IMR-90 (cell line): ENCODE results near the gene ATP6V0C. TPM values are rescaled to one million over a fixed set of nuclear protein-coding genes. Genes with fewer than 3 reads are reported as not detected.

ENCODE experiments used
- ATAC-seq: fragments of 200-7000 bp; cut with Tn5 transposase; 2 replicates; pipeline ENCODE4 v1.9.1; 2020; ENCODE audit warnings: low read depth, mild to moderate bottlenecking, moderate library complexity
- BruUV-seq: library from RNA; stranded (reverse); fragments of 400-500 nt; replicated peaks from 2 replicates; lab custom pipeline; 2021; lab: Mats Ljungman, UMichigan
- CTCF ChIA-PET: fragments of 300-600 bp; formaldehyde crosslinking; extraction: SDS; loops from one replicate; lab custom pipeline; 2021; ENCODE audit warnings: antibody characterized with exemption; lab: Yijun Ruan, JAX
- POLR2A ChIA-PET: fragments of 300-600 bp; sonication (Branson Sonifier 250); formaldehyde crosslinking; loops from one replicate; lab custom pipeline; 2022; ENCODE audit warnings: antibody characterized with exemption; ENCODE audit not compliant: unreplicated experiment; lab: Charles Lee
- DNase-seq: peaks from one replicate; pipeline ENCODE4 v3.0.0; 2013
- H2AFZ ChIP-seq: replicated peaks from 2 replicates; pipeline ENCODE3; 2013; ENCODE audit warnings: low read length, mild to moderate bottlenecking; ENCODE audit not compliant: poor library complexity
- H2AK5ac ChIP-seq: 2 replicates; pipeline ENCODE4 v1.6.1; 2013; ENCODE audit warnings: low read depth, low read length, inconsistent platforms
- H2AK9ac ChIP-seq: replicated peaks from 2 replicates; pipeline ENCODE3; 2013; ENCODE audit warnings: mild to moderate bottlenecking, low read depth, low read length, moderate library complexity; ENCODE audit not compliant: poor library complexity
- H2BK120ac ChIP-seq: 2 replicates; pipeline ENCODE4 v1.6.1; 2013; ENCODE audit warnings: low read depth, low read length, inconsistent platforms
- H2BK15ac ChIP-seq: 3 replicates; pipeline ENCODE4 v1.6.1; 2013; ENCODE audit warnings: low read depth, low read length, inconsistent platforms
- H2BK20ac ChIP-seq: 2 replicates; pipeline ENCODE4 v1.6.1; 2013; ENCODE audit warnings: low read depth, mild to moderate bottlenecking, inconsistent platforms, low read length, moderate library complexity
- H2BK5ac ChIP-seq: 2 replicates; pipeline ENCODE4 v1.6.1; 2013; ENCODE audit warnings: mild to moderate bottlenecking, low read depth, low read length, inconsistent platforms; ENCODE audit not compliant: poor library complexity, severe bottlenecking
- H3K14ac ChIP-seq: replicated peaks from 2 replicates; pipeline ENCODE4 v1.6.1; 2013; ENCODE audit warnings: low read depth, low read length, inconsistent platforms
- H3K18ac ChIP-seq: 2 replicates; pipeline ENCODE4 v1.6.1; 2013; ENCODE audit warnings: low read depth, low read length, control low read depth
- H3K23ac ChIP-seq: 2 replicates; pipeline ENCODE4 v1.6.1; 2013; ENCODE audit warnings: low read depth, low read length, inconsistent platforms
- H3K27ac ChIP-seq: 2 replicates; pipeline ENCODE4 v1.5.1; 2013; ENCODE audit warnings: mild to moderate bottlenecking, control low read depth, low read length; ENCODE audit not compliant: insufficient read depth
- H3K27me3 ChIP-seq: 2 replicates; pipeline ENCODE4 v1.6.1; 2013; ENCODE audit warnings: low read length; ENCODE audit not compliant: control insufficient read depth, insufficient read depth
- H3K36me3 ChIP-seq: 2 replicates; pipeline ENCODE4 v1.6.1; 2013; ENCODE audit warnings: low read length, mixed read lengths; ENCODE audit not compliant: control insufficient read depth, insufficient read depth
- H3K4ac ChIP-seq: 2 replicates; pipeline ENCODE4 v1.6.1; 2013; ENCODE audit warnings: low read depth, low read length, inconsistent platforms
- H3K4me1 ChIP-seq: 2 replicates; pipeline ENCODE4 v1.6.1; 2013; ENCODE audit warnings: low read length, mixed read lengths; ENCODE audit not compliant: control insufficient read depth, insufficient read depth
- H3K4me2 ChIP-seq: 2 replicates; pipeline ENCODE4 v1.6.1; 2013; ENCODE audit warnings: low read depth, mild to moderate bottlenecking, control low read depth, low read length, moderate library complexity
- H3K4me3 ChIP-seq: 2 replicates; pipeline ENCODE4 v1.5.1; 2013; ENCODE audit warnings: low read depth, mild to moderate bottlenecking, control low read depth, low read length, moderate library complexity; ENCODE audit not compliant: insufficient read depth
- H3K56ac ChIP-seq: 2 replicates; pipeline ENCODE4 v1.6.1; 2013; ENCODE audit warnings: low read length, inconsistent platforms; ENCODE audit not compliant: insufficient read depth; ENCODE audit errors: extremely low read depth
- H3K79me1 ChIP-seq, 2 experiments: 2 replicates each; pipeline ENCODE4 v1.6.1; 2013; ENCODE audit warnings: low read length in 2 of 2, inconsistent platforms in 1 of 2, low read depth in 1 of 2
- H3K9ac ChIP-seq: 2 replicates; pipeline ENCODE4 v1.6.1; 2013; ENCODE audit warnings: low read depth, low read length, control low read depth
- H3K9me1 ChIP-seq: 2 replicates; pipeline ENCODE4 v1.6.1; 2013; ENCODE audit warnings: low read length, inconsistent platforms; ENCODE audit not compliant: insufficient read depth
- H3K9me3 ChIP-seq: 2 replicates; pipeline ENCODE4 v1.6.1; 2013; ENCODE audit warnings: low read length; ENCODE audit not compliant: control insufficient read depth, insufficient read depth
- H4K20me1 ChIP-seq: 2 replicates; pipeline ENCODE4 v1.6.1; 2013; ENCODE audit warnings: low read length, inconsistent platforms; ENCODE audit not compliant: insufficient read depth
- H4K5ac ChIP-seq: 2 replicates; pipeline ENCODE4 v1.6.1; 2013; ENCODE audit warnings: mild to moderate bottlenecking, low read depth, low read length, control low read depth
- H4K8ac ChIP-seq, 2 experiments: 2 replicates each; pipeline ENCODE4 v1.6.1; 2013; ENCODE audit warnings: low read depth in 2 of 2, low read length in 2 of 2, control low read depth in 1 of 2, inconsistent platforms in 1 of 2
- H4K91ac ChIP-seq: 2 replicates; pipeline ENCODE4 v1.6.1; 2013; ENCODE audit warnings: low read depth, low read length, inconsistent platforms; ENCODE audit not compliant: insufficient read depth
- CEBPB ChIP-seq: IDR thresholded peaks from 2 replicates; pipeline ENCODE4 v1.6.1; 2012; ENCODE audit warnings: low read depth, low read length, improper control_type of control experiment
- MAZ ChIP-seq: IDR thresholded peaks from 2 replicates; pipeline ENCODE4 v1.6.1; 2012; ENCODE audit warnings: low read depth, mild to moderate bottlenecking, low read length, improper control_type of control experiment, moderate library complexity, borderline replicate concordance
- MXI1 ChIP-seq: IDR thresholded peaks from 2 replicates; pipeline ENCODE4 v1.6.1; 2012; ENCODE audit warnings: low read depth, mild to moderate bottlenecking, low read length, moderate library complexity, borderline replicate concordance
- POLR2A ChIP-seq: IDR thresholded peaks from 2 replicates; pipeline ENCODE4 v1.6.1; 2012; ENCODE audit warnings: mild to moderate bottlenecking, low read depth, low read length
- SMC3 ChIP-seq: fragments of 150-350 bp; IDR thresholded peaks from 2 replicates; pipeline ENCODE4 v1.6.1; 2016; ENCODE audit warnings: low read depth, mild to moderate bottlenecking, antibody characterized with exemption, low read length, moderate library complexity
- USF2 ChIP-seq: fragments of 150-350 bp; IDR thresholded peaks from 2 replicates; pipeline ENCODE4 v1.6.1; 2017; ENCODE audit warnings: mild to moderate bottlenecking, antibody characterized with exemption, low read length, low read depth
- WGBS, 2 experiments: methylation state at CpG; one replicate each; pipeline versions ENCODE4 v1.1.5 to v1.1.7; 2013; ENCODE audit warnings: missing lambda C conversion rate in 2 of 2; ENCODE audit not compliant: insufficient read length in 1 of 2; ENCODE audit errors: extremely low coverage in 2 of 2; 5-methylcytosine and 5-hydroxymethylcytosine counted together
- dilution Hi-C: fragments of 300-500 bp; cut with HindIII; formaldehyde crosslinking; loops from one replicate; pipeline ENCODE4 v1.14.3; 2018; ENCODE audit warnings: low sequenced_read_pairs; ENCODE audit not compliant: unreplicated experiment
- in situ Hi-C: fragments of 300-500 bp; cut with MboI; formaldehyde crosslinking; loops from 3 replicates; pipeline ENCODE4 v1.14.3; 2019; ENCODE audit warnings: low sequenced_read_pairs, inconsistent platforms, mixed read lengths
- intact Hi-C: fragments of 100-400 bp; cut with micrococcal nuclease; formaldehyde crosslinking; loops from 2 replicates; pipeline ENCODE4 v1.10.0; 2022
- polyA plus RNA-seq, 3 experiments: library from polyadenylated mRNA; depleted of rRNA; stranded (reverse); fragments of >200 nt; gene quantifications; 2 replicates each; pipeline ENCODE4 v1.2.3, GENCODE V29; 2012; ENCODE audit warnings: low replicate concordance in 1 of 3
- total RNA-seq: library from RNA; depleted of rRNA; stranded (reverse); fragments of >200 nt; gene quantifications from 2 replicates; pipeline ENCODE4 v1.2.3, GENCODE V29; 2012
- TF ChIP-seq, protein P1 (sequence below): fragments of 150-350 bp; IDR thresholded peaks from 2 replicates; pipeline ENCODE4 v1.6.1; 2016; ENCODE audit warnings: low read depth, mild to moderate bottlenecking, low read length, moderate library complexity, borderline replicate concordance

The ATP6V0C gene
- total and polyA plus RNA-seq, 2 of the 4 experiments (the other 2 are of a cell fraction), result 8.4 to 107 TPM

GRCh38 chr16:2537451-2538379 lies 24.0 kb downstream of the ATP6V0C start, which contains the start of gene PDPK1:
Gene PDPK1, plus strand, starts transcription at chr16:2538021. Its CDS starts 92 bp downstream, at chr16:2538113.
- in situ Hi-C loops (no loop called here), intact Hi-C loops (no loop called here), dilution Hi-C loops (no loop called here)
- Histone ChIP-seq H3K18ac (no peak within 1 kb of the TSS), H3K9me1 (peaks cover 18% of the 10 kb centered on the region), H3K23ac (no peak within 1 kb of the TSS), H2BK5ac (peak within 1 kb of the TSS; percentile 91), H2BK20ac (no peak within 1 kb of the TSS), H3K56ac (no peak within 1 kb of the TSS), H2BK15ac (no peak within 1 kb of the TSS), H3K4ac (peak within 1 kb of the TSS; percentile 86), H4K8ac (peak within 1 kb of the TSS; percentile 29 to 81; a peak in 2 of 4 replicates), H3K36me3 (peaks cover 3% of the 10 kb centered on the region; the same call in 1 of the 2 replicates), H3K4me3 (peak within 1 kb of the TSS; percentile 100), H4K5ac (peak within 1 kb of the TSS; percentile 88), H3K4me1 (peaks cover 15% of the 10 kb centered on the region), H3K4me2 (peak within 1 kb of the TSS; percentile 97), H2AFZ (peak within 1 kb of the TSS; percentile 93), H3K9me3 (no peaks in the 10 kb centered on the region), H2AK5ac (peak within 1 kb of the TSS; percentile 80), H3K79me1 (peaks cover 4 to 33% of the 10 kb centered on the region in 2 experiments; a peak in 3 of 4 replicates), H4K91ac (0 out of 2 replicates have a peak within 1 kb of the TSS, but pooled peaks have one; percentile 70), H3K9ac (peak within 1 kb of the TSS; percentile 86), H3K27me3 (no peaks in the 10 kb centered on the region), H3K14ac (peak within 1 kb of the TSS; percentile 77; the same call in 1 of the 2 replicates), H4K20me1 (peaks cover 35% of the 10 kb centered on the region), H2BK120ac (peak within 1 kb of the TSS; percentile 52; the same call in 1 of the 2 replicates), H3K27ac (peak within 1 kb of the TSS; percentile 84), H2AK9ac (peak within 1 kb of the TSS; percentile 96)
- TF ChIP-seq USF2, result no peak
- TF ChIP-seq MXI1, result no peak
- TF ChIP-seq, protein P1, sequence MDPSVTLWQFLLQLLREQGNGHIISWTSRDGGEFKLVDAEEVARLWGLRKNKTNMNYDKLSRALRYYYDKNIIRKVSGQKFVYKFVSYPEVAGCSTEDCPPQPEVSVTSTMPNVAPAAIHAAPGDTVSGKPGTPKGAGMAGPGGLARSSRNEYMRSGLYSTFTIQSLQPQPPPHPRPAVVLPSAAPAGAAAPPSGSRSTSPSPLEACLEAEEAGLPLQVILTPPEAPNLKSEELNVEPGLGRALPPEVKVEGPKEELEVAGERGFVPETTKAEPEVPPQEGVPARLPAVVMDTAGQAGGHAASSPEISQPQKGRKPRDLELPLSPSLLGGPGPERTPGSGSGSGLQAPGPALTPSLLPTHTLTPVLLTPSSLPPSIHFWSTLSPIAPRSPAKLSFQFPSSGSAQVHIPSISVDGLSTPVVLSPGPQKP, result no peak
- peak; percentile 3; the same call in 1 of the 2 replicates for TF ChIP-seq CEBPB
- peak; percentile 73 for TF ChIP-seq POLR2A
- TF ChIP-seq SMC3, result no peak
- peak; percentile 95; the same call in 1 of the 2 replicates for TF ChIP-seq MAZ
- ATAC-seq (peak; percentile 96), DNase-seq (peak; percentile 92)
- 0% methylated on average over 51 of the region's 126 CpGs; no CpG with 5 or more reads in 1 of the 2 experiments for WGBS, 2 experiments
- BruUV-seq, result no TSS peak
- CTCF ChIA-PET, result no interaction called here
- POLR2A ChIA-PET, result no interaction called here
